DMS 273 treated with DMSO at 0.1 percent for 48 hours (cell line): Measurements from ENCODE around the gene ECEL1.

Source experiments
- DNase-seq: peaks from one replicate; lab custom pipeline; 2025; lab: John Stamatoyannopoulos, UW

ECEL1 gene

GRCh38 chr2:232522623-232523401 lies 35.2 kb upstream of the ECEL1 start:
- no peak for DNase-seq

- DNase-seq = no peak
These were observed 34.5 kb upstream of the ECEL1 start for GRCh38 chr2:232521959-232522622.

DNA sequence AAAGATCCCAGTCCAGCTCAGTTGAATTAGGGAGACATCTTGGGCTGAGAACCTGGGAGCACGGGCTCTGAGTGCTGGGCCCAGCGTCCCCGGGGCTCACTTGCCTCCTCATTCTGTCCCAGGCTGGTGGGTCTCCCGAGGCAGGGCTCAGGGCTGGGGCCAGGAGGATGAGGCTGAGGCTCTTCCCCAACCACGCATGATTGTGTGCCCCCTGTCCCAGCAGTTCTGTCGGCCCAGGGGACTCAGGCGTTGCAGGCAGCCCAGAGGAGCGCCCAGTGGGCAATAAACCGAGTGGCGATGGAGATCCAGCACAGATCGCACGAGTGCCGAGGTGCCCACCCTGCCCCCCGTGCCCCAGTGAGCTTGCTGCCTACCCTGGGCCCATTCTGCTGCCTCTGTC lies 33.5 kb upstream of the ECEL1 start:
- no peak for DNase-seq

- no peak for DNase-seq
These were observed 32.9 kb upstream of the ECEL1 start for GRCh38 chr2:232520489-232520888.

GRCh38 chr2:232519581-232520438 lies 32.2 kb upstream of the ECEL1 start, which contains the start of gene PRSS56:
Gene PRSS56, plus strand, starts transcription at chr2:232520388. Its CDS starts 211 bp downstream, at chr2:232520599.
- DNase-seq = no peak

- no peak for DNase-seq
These were observed 31.2 kb upstream of the ECEL1 start for GRCh38 chr2:232518844-232519243.

DNA sequence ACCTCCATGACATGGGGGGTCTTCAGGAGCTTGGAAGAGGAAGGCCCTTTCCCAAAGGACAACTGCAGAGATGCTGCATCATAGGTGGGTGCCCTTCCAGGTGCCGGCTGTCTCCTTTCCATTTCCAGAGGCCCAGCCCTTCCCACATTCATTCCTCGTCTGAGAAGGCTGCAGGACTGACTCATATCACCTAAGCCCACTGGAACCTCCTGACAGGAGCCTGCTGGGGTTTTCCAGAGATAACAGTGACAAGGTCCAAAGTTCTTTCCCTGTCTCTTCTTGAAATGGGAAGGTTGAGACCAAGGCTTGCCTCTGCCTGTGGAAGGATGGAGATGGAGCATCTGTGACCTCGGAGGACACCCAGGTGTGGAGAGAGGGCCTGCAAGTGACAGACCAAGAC lies 28.9 kb upstream of the ECEL1 start:
- DNase-seq = no peak

DNA sequence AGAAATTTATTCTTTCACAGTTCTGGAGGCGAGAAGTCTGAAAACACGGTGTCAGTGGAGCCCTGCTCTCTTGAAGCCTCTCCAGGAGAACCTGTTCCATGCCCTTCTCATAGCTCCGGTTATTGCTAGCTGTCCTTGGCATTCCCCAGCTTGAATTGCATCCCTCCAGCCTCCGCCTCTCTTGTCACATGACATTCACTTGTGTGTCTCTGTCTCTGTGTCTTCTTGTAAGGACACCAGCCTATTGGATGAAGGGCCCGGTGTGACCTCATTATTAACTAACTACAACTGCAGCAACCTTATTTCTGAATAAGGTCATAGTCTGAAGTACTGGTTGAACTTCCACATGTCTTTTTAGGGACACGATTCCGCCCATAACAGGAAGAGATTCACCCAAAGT lies 28.0 kb upstream of the ECEL1 start:
- no peak for DNase-seq

DNA sequence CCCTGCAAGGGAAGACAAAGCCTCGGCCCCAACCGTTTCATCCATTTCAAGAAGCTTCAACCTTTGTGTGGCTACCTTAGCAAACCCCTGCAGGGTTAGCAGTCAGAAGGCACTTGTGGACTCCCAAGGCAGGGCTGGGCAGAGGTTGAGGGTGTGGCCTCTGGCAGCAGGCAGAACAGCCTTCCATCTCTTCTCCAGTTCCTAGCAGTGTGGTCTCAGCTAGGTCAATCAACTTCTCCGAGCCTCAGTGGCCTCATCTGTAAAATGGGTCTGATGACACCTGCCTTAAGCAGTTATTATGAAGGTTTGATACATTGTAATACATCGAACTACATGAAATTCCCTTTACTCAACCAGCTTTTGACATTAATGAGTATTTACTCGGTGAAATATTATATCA lies 25.7 kb upstream of the ECEL1 start:
- DNase-seq = no peak

DNA sequence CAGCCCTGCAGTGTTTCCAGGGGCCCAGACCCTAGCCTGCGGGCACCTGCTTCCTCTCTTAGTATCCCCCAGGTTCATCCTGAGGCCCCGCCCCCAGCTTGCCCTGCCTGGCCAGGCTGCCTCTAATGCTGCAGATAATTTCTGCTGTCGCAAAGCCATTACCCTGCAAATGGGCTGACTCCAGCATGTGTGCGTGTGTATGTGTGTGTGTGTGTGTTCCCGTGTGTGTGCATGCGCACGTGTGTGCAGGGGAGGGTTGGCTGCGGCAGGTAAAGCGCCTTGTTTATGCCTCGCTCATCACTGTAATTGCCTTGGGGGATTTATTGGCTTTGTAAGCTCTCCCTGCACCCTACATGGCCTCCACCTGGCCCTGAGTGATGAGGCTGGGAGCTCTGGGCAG lies 25.0 kb upstream of the ECEL1 start:
- DNase-seq = no peak

DNA sequence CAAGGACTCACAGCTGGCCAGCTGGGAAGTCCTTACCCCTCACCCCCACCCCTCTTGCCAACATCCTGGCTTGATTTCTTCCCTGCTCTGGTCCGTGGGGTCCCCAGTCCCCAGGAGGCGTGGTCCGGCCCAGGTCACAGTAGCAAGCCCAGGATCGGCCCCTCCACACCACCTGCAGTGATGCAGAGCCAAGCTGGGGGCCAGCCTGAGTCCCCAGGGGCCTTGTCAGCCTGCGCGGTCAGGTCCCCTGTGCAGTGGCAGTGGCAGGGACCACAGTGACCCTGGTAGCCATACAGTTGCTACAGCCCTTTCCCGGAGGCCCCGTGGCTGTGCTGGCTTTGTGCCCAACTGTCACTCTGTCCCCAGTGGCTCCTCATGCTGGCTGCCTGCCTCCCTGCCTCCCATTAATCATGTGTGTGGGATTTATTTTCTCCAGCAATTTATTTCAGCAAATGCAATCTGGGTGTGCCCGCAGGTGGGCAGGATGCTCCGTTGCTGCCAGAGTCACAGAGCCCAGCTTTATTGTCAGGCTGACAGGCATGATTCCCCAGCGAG lies 23.8 kb upstream of the ECEL1 start:
- no peak for DNase-seq

- no peak for DNase-seq
These were observed 20.6 kb upstream of the ECEL1 start for GRCh38 chr2:232508251-232508650.

DNA sequence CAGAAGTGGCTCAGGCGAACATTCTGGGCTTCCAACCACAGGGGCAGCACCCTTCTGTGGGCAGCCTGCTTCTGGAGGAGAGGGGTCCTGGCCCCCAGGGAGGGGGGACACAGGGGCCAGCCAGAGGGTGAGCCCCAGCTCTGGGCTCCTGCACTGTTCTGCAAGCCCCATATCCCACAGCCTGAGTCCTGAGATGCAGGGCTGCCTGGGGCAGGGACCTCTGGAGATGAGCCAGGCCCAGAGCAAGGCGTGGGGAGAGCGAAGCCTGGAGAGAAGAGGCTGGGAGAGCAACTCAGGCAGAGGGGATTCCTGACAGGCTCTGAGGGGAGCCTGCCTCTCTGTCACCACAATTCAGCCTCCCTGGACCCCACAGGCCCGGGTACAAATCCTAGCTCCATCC lies 19.1 kb upstream of the ECEL1 start:
- no peak for DNase-seq

DNA sequence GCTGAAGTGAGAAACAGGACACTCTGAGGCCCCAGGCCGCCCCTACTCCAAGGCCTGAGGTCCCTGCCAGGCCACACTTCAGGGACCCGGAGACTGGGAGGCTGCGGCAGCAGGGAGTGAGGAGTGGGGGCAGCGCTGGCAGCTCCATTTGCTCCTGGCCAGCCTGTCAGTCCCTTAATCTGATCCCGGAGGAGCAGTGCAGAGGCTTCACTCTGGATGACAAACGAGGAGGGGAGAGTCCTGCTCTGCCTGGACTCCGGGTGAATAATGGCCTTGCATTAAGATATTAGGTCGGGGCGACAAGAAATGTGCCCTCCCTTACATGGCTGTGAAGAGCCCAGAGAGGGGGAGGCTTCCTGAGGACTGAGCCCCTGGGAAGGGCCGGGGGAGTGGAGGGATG lies 18.2 kb upstream of the ECEL1 start:
- no peak for DNase-seq

- DNase-seq = no peak
These were observed 16.8 kb upstream of the ECEL1 start for GRCh38 chr2:232504438-232504837.

- DNase-seq = no peak
These were observed 16.2 kb upstream of the ECEL1 start for GRCh38 chr2:232503809-232504323.

GRCh38 chr2:232502911-232503808 lies 15.5 kb upstream of the ECEL1 start:
- DNase-seq = no peak

- DNase-seq = no peak
These were observed 14.9 kb upstream of the ECEL1 start for GRCh38 chr2:232502511-232502910.

GRCh38 chr2:232501794-232502390 lies 14.3 kb upstream of the ECEL1 start:
- DNase-seq = no peak

- DNase-seq = no peak
These were observed 13.7 kb upstream of the ECEL1 start for GRCh38 chr2:232501331-232501771.

DNA sequence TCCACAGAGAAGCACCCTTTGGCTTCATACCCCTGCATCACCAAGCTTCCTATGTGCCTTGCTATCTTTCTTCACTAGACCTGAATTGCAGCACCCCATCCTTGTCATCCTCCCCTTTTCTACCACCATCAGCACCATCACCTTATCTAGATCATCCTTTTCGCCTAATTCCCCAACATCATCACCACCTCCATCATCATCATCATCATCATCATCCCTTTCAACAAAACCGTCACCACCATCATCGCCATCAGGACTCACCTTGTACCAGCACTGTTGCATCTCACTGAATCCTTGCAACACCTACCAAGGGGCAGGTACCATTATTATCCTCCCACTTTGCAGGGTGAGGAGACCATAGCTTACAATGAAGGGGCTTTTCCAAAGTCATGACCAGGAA lies 10.8 kb upstream of the ECEL1 start:
- no peak for DNase-seq
